Kidney capillary endothelial cell (primary cell): ENCODE measurements around the gene TMEM81.

Source experiments
- DNase-seq: peaks from one replicate; pipeline ENCODE4 v3.0.0-alpha.2; 2018; ENCODE audit warnings: low spot score

Gene TMEM81

GRCh38 chr1:205084360-205084759 lies at the start of gene TMEM81:
Gene TMEM81 (minus strand): TSS chr1:205084460. CDS start chr1:205084320, 140 bp downstream.
- no peak for DNase-seq

DNA sequence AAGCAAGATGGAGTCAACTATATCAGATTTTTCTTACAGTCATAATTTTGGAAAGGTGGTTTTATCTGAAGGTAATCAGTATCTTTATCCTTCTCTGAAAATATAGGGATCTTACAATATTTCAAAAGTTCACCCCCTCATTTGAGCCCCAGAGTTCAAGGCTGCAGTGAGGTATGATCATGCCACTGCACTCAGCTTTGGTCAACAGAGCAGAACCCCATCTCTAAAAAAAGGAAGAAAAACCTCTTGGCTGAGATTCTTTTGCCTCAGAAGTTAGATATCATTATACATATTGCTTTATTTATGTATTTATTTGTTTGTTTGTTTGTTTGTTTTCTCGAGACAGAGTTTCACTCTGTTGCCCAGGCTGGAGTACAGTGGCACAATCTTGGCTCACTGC lies 49.0 kb upstream of the TMEM81 start:
- DNase-seq: no peak

DNA sequence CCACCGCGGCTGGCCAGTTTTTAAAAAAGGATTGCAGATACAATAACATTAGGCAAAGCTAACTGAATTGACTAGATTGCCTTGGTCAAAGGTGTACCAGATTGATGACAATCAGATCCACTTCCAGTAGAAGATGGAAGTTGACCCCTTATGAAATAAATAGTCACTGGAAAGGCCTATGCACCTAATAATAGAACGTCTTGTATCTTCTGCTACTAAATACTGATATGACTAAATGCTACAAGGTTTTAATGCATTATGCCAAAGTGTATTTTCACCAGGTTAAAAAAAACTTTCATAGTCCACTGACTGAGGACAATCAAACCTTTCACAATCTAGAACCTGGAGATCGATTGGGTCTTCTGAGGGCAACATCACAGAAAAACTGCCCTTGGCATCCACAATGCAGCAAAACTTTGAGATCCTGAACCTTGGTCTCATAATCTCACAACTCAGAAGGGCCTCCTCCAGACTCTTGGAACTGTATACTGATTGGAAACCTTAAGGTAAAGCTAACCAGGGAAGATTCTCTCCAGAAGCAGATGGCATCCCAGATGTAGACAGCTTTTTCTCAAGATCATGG lies 45.3 kb upstream of the TMEM81 start:
- DNase-seq: no peak

GRCh38 chr1:205128050-205128449 lies 43.8 kb upstream of the TMEM81 start:
- no peak for DNase-seq

- no peak for DNase-seq
These were observed 43.4 kb upstream of the TMEM81 start for GRCh38 chr1:205127646-205128045.

- DNase-seq: no peak
These were observed 40.5 kb upstream of the TMEM81 start for GRCh38 chr1:205124726-205125125.

- DNase-seq: no peak
These were observed 38.2 kb upstream of the TMEM81 start for GRCh38 chr1:205122489-205122882.

DNA sequence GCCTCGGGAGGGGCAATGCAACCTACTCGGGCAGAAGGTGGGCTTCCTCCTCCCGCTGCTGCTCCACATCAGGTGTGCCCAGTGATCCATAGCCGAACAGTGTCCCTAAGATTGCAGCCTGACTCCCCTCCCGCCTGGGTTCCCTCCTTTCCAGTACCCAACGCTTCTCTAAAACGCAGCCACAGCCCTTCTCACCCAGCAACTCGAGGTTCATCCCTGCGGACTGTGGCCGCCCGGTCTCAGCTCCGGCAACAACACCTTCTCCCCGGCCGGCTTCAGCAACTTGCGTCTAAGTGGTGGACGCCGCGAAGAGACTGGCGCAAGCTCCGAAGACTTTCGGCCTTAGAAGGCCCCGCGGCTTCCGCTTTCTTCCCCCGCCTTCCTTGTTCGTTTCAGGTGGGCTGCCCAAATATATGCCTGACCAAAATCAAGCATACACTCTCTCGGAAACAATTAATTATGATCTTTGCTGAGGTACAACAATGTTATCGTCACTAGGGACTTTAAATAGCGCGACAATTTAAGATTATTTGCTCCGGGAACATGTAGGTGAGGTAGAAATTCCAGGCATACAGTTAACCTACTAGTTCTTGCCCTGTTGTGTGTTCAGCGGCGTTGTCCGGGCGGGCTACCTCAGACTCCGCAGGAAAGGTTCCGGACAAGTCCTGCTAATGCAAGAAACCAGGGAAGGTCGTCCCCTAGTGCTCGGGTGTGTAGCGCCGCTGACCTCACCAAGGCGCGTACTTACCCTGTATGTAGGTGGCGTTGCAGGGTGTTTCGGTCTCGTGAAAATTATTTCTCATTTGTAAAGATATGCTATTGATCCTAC lies 37.6 kb upstream of the TMEM81 start, which contains the start of gene RBBP5:
Gene RBBP5 (minus strand): TSS at position 319 of the 829 bp plus-strand sequence. CDS start 105 bp downstream, at position 214.
- peak; percentile 98 for DNase-seq

GRCh38 chr1:205118752-205119151 lies 34.5 kb upstream of the TMEM81 start:
- DNase-seq: no peak

GRCh38 chr1:205111354-205111753 lies 27.1 kb upstream of the TMEM81 start:
- no peak for DNase-seq

- DNase-seq: no peak
These were observed 25.5 kb upstream of the TMEM81 start for GRCh38 chr1:205109711-205110110.

- no peak for DNase-seq
These were observed 25.0 kb upstream of the TMEM81 start for GRCh38 chr1:205109269-205109668.

- no peak for DNase-seq
These were observed 24.2 kb upstream of the TMEM81 start for GRCh38 chr1:205108464-205108863.

- no peak for DNase-seq
These were observed 23.1 kb upstream of the TMEM81 start for GRCh38 chr1:205107327-205107726.

DNA sequence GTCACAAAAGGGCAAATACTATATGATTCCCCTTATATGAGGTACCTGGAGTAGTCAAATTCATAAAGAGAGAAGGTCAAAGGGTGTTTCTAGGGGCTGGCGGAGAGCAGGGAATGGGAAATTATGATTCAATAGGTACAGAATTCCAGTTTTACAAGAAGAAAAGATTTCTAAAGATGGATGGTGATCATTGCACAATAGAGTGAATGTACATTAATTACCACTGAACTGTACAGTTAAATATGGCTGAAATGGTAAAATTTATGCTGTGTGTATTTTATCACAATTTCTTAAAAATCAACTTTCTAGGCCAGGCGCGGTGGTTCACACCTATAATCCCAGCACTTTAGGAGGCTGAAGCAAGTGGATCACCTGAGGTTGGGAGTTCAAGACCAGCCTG lies 18.1 kb upstream of the TMEM81 start:
- DNase-seq: no peak

DNA sequence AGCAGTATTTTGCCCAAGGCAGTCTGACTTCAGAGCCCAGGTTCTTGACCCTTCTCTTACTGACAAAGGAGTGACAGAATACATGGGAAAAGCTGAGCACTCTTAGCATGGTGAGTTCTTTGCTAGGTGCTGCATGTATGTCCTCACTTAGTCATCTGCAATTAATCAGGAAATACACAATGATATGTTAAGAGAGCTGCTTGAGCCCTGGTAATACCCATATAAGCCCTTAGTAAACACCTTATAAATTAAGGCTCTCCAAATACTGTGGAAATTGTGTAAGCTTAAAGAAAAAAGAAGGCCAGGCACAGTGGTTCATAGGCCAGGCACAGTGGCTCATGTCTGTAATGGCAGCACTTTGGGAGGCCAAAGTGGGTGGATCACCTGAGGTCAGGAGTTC lies 14.0 kb upstream of the TMEM81 start:
- no peak for DNase-seq

- no peak for DNase-seq
These were observed 11.2 kb upstream of the TMEM81 start for GRCh38 chr1:205095422-205095821.

DNA sequence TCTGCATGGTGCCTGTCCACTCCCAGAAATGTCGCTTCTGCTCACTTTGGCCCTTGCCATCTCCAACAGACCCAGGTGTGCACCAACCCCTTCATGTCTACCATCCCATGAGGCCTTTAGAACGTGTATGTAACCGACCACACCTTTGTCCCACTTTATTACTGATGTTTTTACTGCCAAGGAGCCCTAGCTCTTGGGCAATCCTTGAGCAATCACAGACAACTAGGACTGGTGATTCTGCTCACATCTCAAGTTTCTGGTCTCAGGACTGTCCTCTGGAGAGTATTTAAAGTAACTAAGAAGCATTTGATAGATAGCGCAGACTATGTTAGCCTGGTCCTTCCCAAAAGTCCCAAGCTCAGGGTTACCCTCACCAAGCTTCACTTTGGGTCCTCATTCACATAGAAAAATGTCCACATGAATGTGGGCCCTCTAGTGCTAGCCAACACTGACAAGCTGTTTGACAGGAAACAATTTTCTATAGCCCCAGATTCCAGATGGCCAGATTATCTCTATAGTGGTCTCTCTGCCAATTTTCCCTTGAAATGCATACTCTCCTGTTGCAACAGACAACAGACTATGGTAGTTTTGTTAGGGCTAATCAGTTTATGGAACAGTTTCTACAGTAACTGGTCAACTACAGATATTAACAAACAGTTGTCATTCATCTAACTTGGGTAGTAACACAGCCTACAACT lies 6.9 kb upstream of the TMEM81 start:
- no peak for DNase-seq

- no peak for DNase-seq
These were observed 4.1 kb upstream of the TMEM81 start for GRCh38 chr1:205088341-205088740.

DNA sequence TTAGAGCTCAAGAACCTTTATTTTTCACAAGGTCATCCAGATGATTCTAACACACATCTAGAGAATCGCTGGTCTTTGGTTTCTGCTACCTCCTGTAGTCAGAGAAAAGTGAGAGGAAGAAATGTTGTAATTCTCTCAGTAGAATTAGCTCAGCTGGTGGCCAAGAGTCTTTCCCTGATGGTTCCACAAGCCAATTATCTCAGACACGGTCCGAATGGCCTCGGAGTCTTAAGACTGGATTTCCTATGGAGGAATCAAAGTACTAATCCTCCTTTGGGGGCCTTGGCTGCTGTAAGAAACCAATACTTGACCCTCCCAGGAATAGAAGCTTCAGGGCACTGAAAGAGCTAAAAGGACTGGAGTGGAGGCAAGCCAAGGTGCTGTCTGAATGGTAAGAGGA lies 1.8 kb downstream of the TMEM81 start:
- no peak for DNase-seq

- no peak for DNase-seq
These were observed 6.3 kb downstream of the TMEM81 start for GRCh38 chr1:205077934-205078311.

GRCh38 chr1:205077158-205077933 lies 6.9 kb downstream of the TMEM81 start:
- no peak for DNase-seq
